HG03139 (cell line): ENCODE measurements around the gene BTBD7.
"Not testable (repeated sequence)": the region's sequence is repeated elsewhere in the genome, so short reads cannot be mapped to it uniquely, and the experiment has no call there.

ENCODE experiments used
- ATAC-seq: cut with Tn5 transposase; IDR thresholded peaks from one replicate; pipeline ENCODE4 v1.9.1; 2021; ENCODE audit not compliant: unreplicated experiment

Gene BTBD7

GRCh38 chr14:93266127-93266526 is 66.7 kb downstream of the BTBD7 start:
- no peak for ATAC-seq

GRCh38 chr14:93263416-93263815 is 69.4 kb downstream of the BTBD7 start:
- no peak for ATAC-seq

- ATAC-seq: no peak
Measured at GRCh38 chr14:93262446-93262845, 70.4 kb downstream of the BTBD7 start.

- ATAC-seq: no peak
Measured at GRCh38 chr14:93249128-93249831, 83.6 kb downstream of the BTBD7 start.

- ATAC-seq: no peak
Measured at GRCh38 chr14:93246534-93246933, 86.3 kb downstream of the BTBD7 start.

- no peak for ATAC-seq
Measured at GRCh38 chr14:93245764-93246420, 86.9 kb downstream of the BTBD7 start.

- ATAC-seq: no peak
Measured at GRCh38 chr14:93240678-93241000, 92.2 kb downstream of the BTBD7 start.

- ATAC-seq: no peak
Measured at GRCh38 chr14:93239869-93240677, 92.8 kb downstream of the BTBD7 start.

GRCh38 chr14:93234798-93235197 is 98.0 kb downstream of the BTBD7 start:
- ATAC-seq: no peak

- not testable (repeated sequence) for ATAC-seq
Measured at GRCh38 chr14:93233078-93233477, 99.8 kb downstream of the BTBD7 start.

- ATAC-seq: no peak
Measured at GRCh38 chr14:93232159-93232558, 100.7 kb downstream of the BTBD7 start.

GRCh38 chr14:93231129-93231979 is 101.5 kb downstream of the BTBD7 start:
- no peak for ATAC-seq

- no peak for ATAC-seq
Measured at GRCh38 chr14:93230539-93230938, 102.3 kb downstream of the BTBD7 start.

GRCh38 chr14:93228550-93228949 is 104.3 kb downstream of the BTBD7 start:
- no peak for ATAC-seq

GRCh38 chr14:93223565-93223964 is 109.3 kb downstream of the BTBD7 start:
- ATAC-seq: no peak

- ATAC-seq: no peak
Measured at GRCh38 chr14:93220509-93220908, 112.3 kb downstream of the BTBD7 start.

- ATAC-seq: no peak
Measured at GRCh38 chr14:93219103-93219726, 113.6 kb downstream of the BTBD7 start.

- no peak for ATAC-seq
Measured at GRCh38 chr14:93214598-93214997, 118.2 kb downstream of the BTBD7 start.

- peak; percentile 45 for ATAC-seq
Measured at GRCh38 chr14:93212432-93212831, 120.4 kb downstream of the BTBD7 start.

- peak; percentile 37 for ATAC-seq
Measured at GRCh38 chr14:93207468-93208308, 125.1 kb downstream of the BTBD7 start.
